ENCODE measurements around the gene HOXC4.

DNA sequence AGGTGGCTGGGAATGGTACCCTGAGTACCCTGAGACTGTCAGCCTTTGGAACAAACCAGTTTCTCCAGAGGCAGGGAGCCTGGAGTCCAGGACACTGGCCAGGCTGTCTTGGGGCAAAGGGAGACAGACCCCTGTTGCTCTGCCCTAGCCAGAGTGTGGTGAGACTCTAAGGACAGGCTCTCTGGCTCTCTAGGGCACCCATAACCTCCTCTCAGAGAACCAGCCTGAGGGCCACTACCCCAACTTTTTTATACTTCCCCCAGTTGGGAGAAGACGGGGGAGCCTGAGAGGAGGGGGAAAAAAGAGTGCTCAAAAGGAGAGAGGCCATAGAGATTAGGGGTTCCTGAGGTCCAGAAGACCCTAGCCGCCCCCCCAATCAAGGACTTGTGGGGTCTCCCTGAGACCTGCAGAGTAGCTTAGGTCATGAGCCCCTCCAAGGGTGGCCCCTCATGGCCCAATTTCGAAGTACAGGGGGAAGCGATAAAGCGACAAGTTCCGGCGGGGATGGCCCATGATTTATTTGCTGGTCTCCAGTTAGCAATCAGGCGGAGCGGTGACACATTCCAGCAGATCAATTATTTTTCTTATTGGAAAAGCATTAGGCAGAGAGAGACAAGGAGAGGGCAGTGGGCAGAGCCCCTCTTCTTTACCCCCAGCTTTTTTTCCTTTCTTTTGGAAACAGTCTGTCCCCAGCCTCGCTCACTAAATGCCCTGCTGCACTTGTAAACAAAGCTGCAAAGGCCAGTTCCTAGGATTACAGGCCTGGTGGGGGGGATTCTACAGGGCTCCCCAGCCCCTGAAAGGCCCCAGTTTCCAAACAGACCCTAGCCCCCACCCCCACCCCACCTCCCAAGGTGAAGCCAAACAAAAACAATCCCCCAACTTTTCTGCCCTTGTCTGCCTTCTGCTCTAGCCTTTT is 43.3 kb upstream of the HOXC4 start:
- TF ChIP-seq RAD21 (conservative IDR thresholded peaks at IDR 0.05 in 1 of 2, IDR thresholded peaks at IDR 0.05 in 1 of 2): no peak
- TF ChIP-seq EP300 (IDR thresholded peaks at IDR 0.05): no peak
- TF ChIP-seq, protein P1, sequence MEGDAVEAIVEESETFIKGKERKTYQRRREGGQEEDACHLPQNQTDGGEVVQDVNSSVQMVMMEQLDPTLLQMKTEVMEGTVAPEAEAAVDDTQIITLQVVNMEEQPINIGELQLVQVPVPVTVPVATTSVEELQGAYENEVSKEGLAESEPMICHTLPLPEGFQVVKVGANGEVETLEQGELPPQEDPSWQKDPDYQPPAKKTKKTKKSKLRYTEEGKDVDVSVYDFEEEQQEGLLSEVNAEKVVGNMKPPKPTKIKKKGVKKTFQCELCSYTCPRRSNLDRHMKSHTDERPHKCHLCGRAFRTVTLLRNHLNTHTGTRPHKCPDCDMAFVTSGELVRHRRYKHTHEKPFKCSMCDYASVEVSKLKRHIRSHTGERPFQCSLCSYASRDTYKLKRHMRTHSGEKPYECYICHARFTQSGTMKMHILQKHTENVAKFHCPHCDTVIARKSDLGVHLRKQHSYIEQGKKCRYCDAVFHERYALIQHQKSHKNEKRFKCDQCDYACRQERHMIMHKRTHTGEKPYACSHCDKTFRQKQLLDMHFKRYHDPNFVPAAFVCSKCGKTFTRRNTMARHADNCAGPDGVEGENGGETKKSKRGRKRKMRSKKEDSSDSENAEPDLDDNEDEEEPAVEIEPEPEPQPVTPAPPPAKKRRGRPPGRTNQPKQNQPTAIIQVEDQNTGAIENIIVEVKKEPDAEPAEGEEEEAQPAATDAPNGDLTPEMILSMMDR (IDR thresholded peaks at IDR 0.05): no peak
- TF ChIP-seq, protein P2, sequence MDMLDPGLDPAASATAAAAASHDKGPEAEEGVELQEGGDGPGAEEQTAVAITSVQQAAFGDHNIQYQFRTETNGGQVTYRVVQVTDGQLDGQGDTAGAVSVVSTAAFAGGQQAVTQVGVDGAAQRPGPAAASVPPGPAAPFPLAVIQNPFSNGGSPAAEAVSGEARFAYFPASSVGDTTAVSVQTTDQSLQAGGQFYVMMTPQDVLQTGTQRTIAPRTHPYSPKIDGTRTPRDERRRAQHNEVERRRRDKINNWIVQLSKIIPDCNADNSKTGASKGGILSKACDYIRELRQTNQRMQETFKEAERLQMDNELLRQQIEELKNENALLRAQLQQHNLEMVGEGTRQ (IDR thresholded peaks at IDR 0.05): no peak
- TF ChIP-seq POLR2A (IDR thresholded peaks at IDR 0.05; ENCODE audit: low read length): no peak
- TF ChIP-seq, protein P3, sequence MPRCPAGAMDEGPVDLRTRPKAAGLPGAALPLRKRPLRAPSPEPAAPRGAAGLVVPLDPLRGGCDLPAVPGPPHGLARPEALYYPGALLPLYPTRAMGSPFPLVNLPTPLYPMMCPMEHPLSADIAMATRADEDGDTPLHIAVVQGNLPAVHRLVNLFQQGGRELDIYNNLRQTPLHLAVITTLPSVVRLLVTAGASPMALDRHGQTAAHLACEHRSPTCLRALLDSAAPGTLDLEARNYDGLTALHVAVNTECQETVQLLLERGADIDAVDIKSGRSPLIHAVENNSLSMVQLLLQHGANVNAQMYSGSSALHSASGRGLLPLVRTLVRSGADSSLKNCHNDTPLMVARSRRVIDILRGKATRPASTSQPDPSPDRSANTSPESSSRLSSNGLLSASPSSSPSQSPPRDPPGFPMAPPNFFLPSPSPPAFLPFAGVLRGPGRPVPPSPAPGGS (IDR thresholded peaks at IDR 0.05): no peak
- TF ChIP-seq, protein P4, sequence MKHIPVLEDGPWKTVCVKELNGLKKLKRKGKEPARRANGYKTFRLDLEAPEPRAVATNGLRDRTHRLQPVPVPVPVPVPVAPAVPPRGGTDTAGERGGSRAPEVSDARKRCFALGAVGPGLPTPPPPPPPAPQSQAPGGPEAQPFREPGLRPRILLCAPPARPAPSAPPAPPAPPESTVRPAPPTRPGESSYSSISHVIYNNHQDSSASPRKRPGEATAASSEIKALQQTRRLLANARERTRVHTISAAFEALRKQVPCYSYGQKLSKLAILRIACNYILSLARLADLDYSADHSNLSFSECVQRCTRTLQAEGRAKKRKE (CRISPR knock-in tag; IDR thresholded peaks at IDR 0.05; ENCODE audit: low read depth): no peak
- TF ChIP-seq MAZ (IDR thresholded peaks at IDR 0.05; ENCODE audit: borderline replicate concordance, low read depth, low read length): no peak

Data from A549 (cell line).